ENCODE measurements around the gene MX2. TPM values are rescaled to one million over a fixed set of nuclear protein-coding genes. Genes with fewer than 3 reads are reported as not detected.

MX2 gene
- total and polyA plus RNA-seq, 4 donors = 0.69 to 4.7 (median 2.2) TPM

DNA sequence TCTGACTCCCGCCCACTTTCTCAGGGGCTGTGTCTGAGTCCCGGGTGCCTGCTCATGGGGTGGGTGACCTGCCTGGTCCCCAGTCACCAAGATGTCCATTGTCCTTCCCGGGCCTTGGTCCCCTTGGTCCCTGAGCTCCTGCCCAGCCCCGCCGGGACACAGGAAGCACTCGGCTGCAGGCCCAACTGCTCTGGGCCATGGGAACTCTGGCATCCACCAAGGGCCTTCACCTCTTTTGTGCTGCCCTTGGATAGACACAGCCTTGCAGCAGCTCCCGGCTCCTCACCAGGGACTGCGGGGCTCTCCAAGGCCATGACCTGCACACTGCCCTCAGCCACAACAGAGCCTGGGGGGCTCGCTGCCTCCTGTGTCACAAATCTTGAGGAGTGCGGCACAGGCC, 42.1 kb downstream of the MX2 start:
- TF ChIP-seq ATF3 (IDR thresholded peaks at IDR 0.05) (no peak), TAF1 (conservative IDR thresholded peaks at IDR 0.05) (no peak), HNF4G (IDR thresholded peaks at IDR 0.05) (no peak), RXRA (IDR thresholded peaks at IDR 0.05) (no peak), FOXA2 (IDR thresholded peaks at IDR 0.05) (no peak), JUND (IDR thresholded peaks at IDR 0.05) (no peak), CTCF (IDR thresholded peaks at IDR 0.05; ENCODE audit: low read depth, low read length, missing input control) (no peak), RAD21 (IDR thresholded peaks at IDR 0.05) (no peak), EGR1 (IDR thresholded peaks at IDR 0.05; ENCODE audit: low read depth in 2 of 2) (no peak), GABPA (IDR thresholded peaks at IDR 0.05 in 1 of 2, conservative IDR thresholded peaks at IDR 0.05 in 1 of 2) (no peak)
- TF ChIP-seq, protein P1, sequence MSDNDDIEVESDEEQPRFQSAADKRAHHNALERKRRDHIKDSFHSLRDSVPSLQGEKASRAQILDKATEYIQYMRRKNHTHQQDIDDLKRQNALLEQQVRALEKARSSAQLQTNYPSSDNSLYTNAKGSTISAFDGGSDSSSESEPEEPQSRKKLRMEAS (IDR thresholded peaks at IDR 0.05) = no peak
- Histone ChIP-seq H3K9me3 (ENCODE audit: control insufficient read depth in 4 of 4, low read length in 3 of 4) (no peaks in the 10 kb centered on the region), H3K9ac (ENCODE audit: low read depth in 1 of 2, low read length in 2 of 2) (no peak overlapping the region), H3K36me3 (ENCODE audit: control insufficient read depth in 4 of 4, insufficient read depth in 3 of 4, low read depth in 1 of 4, low read length in 3 of 4) (peaks cover 0 to 5% (median 1%) of the 10 kb centered on the region in 4 donors), H3K4me3 (ENCODE audit: low read depth in 1 of 3, low read length in 3 of 3) (no peak overlapping the region), H3K27ac (ENCODE audit: low read depth in 1 of 2, low read length in 2 of 2) (no peak overlapping the region), H3K27me3 (ENCODE audit: control insufficient read depth in 4 of 4, insufficient read depth in 4 of 4, low read length in 3 of 4) (no peaks in the 10 kb centered on the region), H3K4me1 (ENCODE audit: control insufficient read depth in 4 of 4, insufficient read depth in 4 of 4, low read length in 3 of 4) (no peaks in the 10 kb centered on the region)
- 95% methylated on average over 10 of the region's 10 CpGs for WGBS
- DNase-seq (ENCODE audit: low spot score) = no peak

DNA sequence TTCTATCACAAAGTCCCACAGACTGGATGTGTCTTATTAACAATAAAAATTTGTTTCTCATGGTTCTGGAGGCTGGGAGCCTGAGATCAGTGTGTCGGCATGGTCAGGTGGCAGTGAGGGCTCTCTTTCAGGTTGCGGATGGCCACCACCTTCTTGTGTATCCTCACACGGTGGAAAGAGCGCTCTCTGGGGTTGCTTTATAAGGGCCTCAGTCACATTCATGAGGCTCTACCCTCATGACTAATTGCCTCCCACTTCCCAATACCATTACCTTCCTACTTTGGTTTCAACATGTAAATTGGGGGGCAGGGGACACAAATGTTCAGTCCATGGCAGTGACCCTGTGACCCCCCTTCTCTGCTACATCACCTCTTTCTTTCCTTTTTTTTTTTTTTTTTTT, 43.5 kb downstream of the MX2 start:
- TF ChIP-seq HNF4A (conservative IDR thresholded peaks at IDR 0.05) (no peak), RXRA (IDR thresholded peaks at IDR 0.05) (no peak), TAF1 (conservative IDR thresholded peaks at IDR 0.05) (no peak), NR2F2 (IDR thresholded peaks at IDR 0.05) (no peak), EGR1 (IDR thresholded peaks at IDR 0.05; ENCODE audit: low read depth in 2 of 2) (no peak), FOXA2 (IDR thresholded peaks at IDR 0.05) (no peak)
- TF ChIP-seq, protein P1 (IDR thresholded peaks at IDR 0.05) = no peak
- peaks cover 0 to 5% (median 1%) of the 10 kb centered on the region in 4 donors for H3K36me3 ChIP-seq (ENCODE audit: control insufficient read depth in 4 of 4, insufficient read depth in 3 of 4, low read depth in 1 of 4, low read length in 3 of 4)
- no peak for DNase-seq (ENCODE audit: low spot score)
- H3K4me1 ChIP-seq (ENCODE audit: control insufficient read depth in 4 of 4, insufficient read depth in 4 of 4, low read length in 3 of 4) = no peaks in the 10 kb centered on the region
- no peak overlapping the region for H3K4me3 ChIP-seq (ENCODE audit: low read depth in 1 of 3, low read length in 3 of 3)
- WGBS = 96% methylated on average over 4 of the region's 4 CpGs
- no peak overlapping the region for H3K27ac ChIP-seq (ENCODE audit: low read depth in 1 of 2, low read length in 2 of 2)
- H3K9ac ChIP-seq (ENCODE audit: low read depth in 1 of 2, low read length in 2 of 2) = no peak overlapping the region
- no peaks in the 10 kb centered on the region for H3K27me3 ChIP-seq (ENCODE audit: control insufficient read depth in 4 of 4, insufficient read depth in 4 of 4, low read length in 3 of 4)
- H3K9me3 ChIP-seq (ENCODE audit: control insufficient read depth in 4 of 4, low read length in 3 of 4) = no peaks in the 10 kb centered on the region

DNA sequence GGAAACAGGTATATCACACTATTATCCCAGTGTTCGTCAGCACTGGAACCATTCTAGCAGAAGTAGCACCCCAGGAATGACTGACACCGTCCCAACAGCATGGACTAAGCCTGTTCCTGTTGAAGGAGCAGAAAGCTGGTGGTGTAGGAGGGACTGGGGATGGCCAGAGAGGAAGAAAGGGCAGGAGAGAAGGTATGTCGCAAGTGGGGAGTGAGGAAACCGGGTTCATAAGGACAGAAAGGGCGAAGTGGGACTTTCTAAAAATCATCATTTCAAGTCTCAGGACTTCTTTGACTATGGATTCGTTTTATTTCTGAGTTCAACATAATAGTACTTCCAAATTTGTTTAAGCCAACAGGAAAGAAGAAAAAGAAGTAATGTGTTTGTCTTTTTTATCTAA, 44.5 kb downstream of the MX2 start:
- Histone ChIP-seq H3K36me3 (ENCODE audit: control insufficient read depth in 4 of 4, insufficient read depth in 3 of 4, low read depth in 1 of 4, low read length in 3 of 4) (peaks cover 0 to 5% (median 1%) of the 10 kb centered on the region in 4 donors), H3K4me1 (ENCODE audit: control insufficient read depth in 4 of 4, insufficient read depth in 4 of 4, low read length in 3 of 4) (no peaks in the 10 kb centered on the region), H3K9me3 (ENCODE audit: control insufficient read depth in 4 of 4, low read length in 3 of 4) (no peaks in the 10 kb centered on the region), H3K27me3 (ENCODE audit: control insufficient read depth in 4 of 4, insufficient read depth in 4 of 4, low read length in 3 of 4) (no peaks in the 10 kb centered on the region), H3K4me3 (ENCODE audit: low read depth in 1 of 3, low read length in 3 of 3) (no peak overlapping the region), H3K9ac (ENCODE audit: low read depth in 1 of 2, low read length in 2 of 2) (no peak overlapping the region), H3K27ac (ENCODE audit: low read depth in 1 of 2, low read length in 2 of 2) (no peak overlapping the region)
- DNase-seq (ENCODE audit: low spot score) = no peak
- 65% methylated on average over 6 of the region's 6 CpGs for WGBS
- no peak for TF ChIP-seq FOXA2 (IDR thresholded peaks at IDR 0.05)
- TF ChIP-seq, protein P2, sequence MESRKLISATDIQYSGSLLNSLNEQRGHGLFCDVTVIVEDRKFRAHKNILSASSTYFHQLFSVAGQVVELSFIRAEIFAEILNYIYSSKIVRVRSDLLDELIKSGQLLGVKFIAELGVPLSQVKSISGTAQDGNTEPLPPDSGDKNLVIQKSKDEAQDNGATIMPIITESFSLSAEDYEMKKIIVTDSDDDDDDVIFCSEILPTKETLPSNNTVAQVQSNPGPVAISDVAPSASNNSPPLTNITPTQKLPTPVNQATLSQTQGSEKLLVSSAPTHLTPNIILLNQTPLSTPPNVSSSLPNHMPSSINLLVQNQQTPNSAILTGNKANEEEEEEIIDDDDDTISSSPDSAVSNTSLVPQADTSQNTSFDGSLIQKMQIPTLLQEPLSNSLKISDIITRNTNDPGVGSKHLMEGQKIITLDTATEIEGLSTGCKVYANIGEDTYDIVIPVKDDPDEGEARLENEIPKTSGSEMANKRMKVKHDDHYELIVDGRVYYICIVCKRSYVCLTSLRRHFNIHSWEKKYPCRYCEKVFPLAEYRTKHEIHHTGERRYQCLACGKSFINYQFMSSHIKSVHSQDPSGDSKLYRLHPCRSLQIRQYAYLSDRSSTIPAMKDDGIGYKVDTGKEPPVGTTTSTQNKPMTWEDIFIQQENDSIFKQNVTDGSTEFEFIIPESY (IDR thresholded peaks at IDR 0.05) = no peak
- TF ChIP-seq YY1 (IDR thresholded peaks at IDR 0.05) = no peak
- TF ChIP-seq JUND (IDR thresholded peaks at IDR 0.05) = no peak
- TF ChIP-seq NR2F2 (IDR thresholded peaks at IDR 0.05) = no peak
- TF ChIP-seq RAD21 (IDR thresholded peaks at IDR 0.05) = no peak
- no peak for TF ChIP-seq ATF3 (IDR thresholded peaks at IDR 0.05)
- no peak for TF ChIP-seq CTCF (IDR thresholded peaks at IDR 0.05; ENCODE audit: low read depth, low read length, missing input control)
- TF ChIP-seq TAF1 (conservative IDR thresholded peaks at IDR 0.05) = no peak
- no peak for TF ChIP-seq RXRA (IDR thresholded peaks at IDR 0.05)
- TF ChIP-seq EGR1 (IDR thresholded peaks at IDR 0.05; ENCODE audit: low read depth in 2 of 2) = no peak
